H1 (cell line): ENCODE data around the gene NDUFV1. TPM values are rescaled to one million over a fixed set of nuclear protein-coding genes. Genes with fewer than 3 reads are reported as not detected.

Experiments used
- CBX5 ChIP-seq: fragments of 300-800, 300-1000 bp; sonication (generic); IDR thresholded peaks from 2 replicates; pipeline ENCODE4 v1.7.1; 2016; ENCODE audit warnings: antibody characterized with exemption, low read length, low read depth
- GABPA ChIP-seq: IDR thresholded peaks from 2 replicates; pipeline ENCODE4 v1.6.1; 2011; ENCODE audit warnings: mild to moderate bottlenecking, low read length, moderate library complexity, borderline replicate concordance; ENCODE audit not compliant: insufficient read depth
- RFX5 ChIP-seq: IDR thresholded peaks from 2 replicates; pipeline ENCODE4 v1.6.1; 2011; ENCODE audit warnings: low read depth, low read length, improper control_type of control experiment, borderline replicate concordance
- RNF2 ChIP-seq: fragments of 200-900, 300-1000 bp; sonication (generic); IDR thresholded peaks from 2 replicates; pipeline ENCODE4 v1.7.1; 2016; ENCODE audit warnings: borderline replicate concordance, low read depth, mild to moderate bottlenecking, antibody characterized with exemption, low read length; ENCODE audit not compliant: poor library complexity, severe bottlenecking; ENCODE audit errors: missing control alignments
- SP1 ChIP-seq: IDR thresholded peaks from 2 replicates; pipeline ENCODE4 v1.6.1; 2011; ENCODE audit warnings: low read depth, low read length
- SUZ12 ChIP-seq: fragments of 200-600 bp; sonication (generic); IDR thresholded peaks from 2 replicates; pipeline ENCODE4 v1.6.1; 2012; ENCODE audit warnings: mild to moderate bottlenecking, inconsistent platforms, low read length, moderate library complexity, mixed read lengths
- TBP ChIP-seq: IDR thresholded peaks from 2 replicates; pipeline ENCODE4 v1.6.1; 2011; ENCODE audit warnings: low read depth, low read length, improper control_type of control experiment
- YY1 ChIP-seq: IDR thresholded peaks from 2 replicates; pipeline ENCODE4 v1.6.1; 2011; ENCODE audit warnings: low read depth, mild to moderate bottlenecking, low read length
- polyA plus RNA-seq, 7 experiments: library from polyadenylated mRNA; depleted of rRNA in 3 of 7; stranded (reverse) in 5 of 7; unstranded in 2 of 7; fragments of >200 nt in 5 of 7; fragments of 200-250 nt in 2 of 7; gene quantifications; 1 replicate in 5 of 7; 2 replicates in 1 of 7; 4 replicates in 1 of 7; pipeline versions ENCODE4 v1.2.1 to v1.2.3, GENCODE V29; 2011 to 2013; ENCODE audit warnings: missing spikeins in 2 of 7, mixed read lengths in 2 of 7
- total RNA-seq: library from RNA; stranded (reverse); fragmentation: NEBNext Ultra II Directional; extraction: Animal tissue kit (Norgen Biotek cat#: 25700); gene quantifications from 2 replicates; pipeline ENCODE4 v1.2.1, GENCODE V29; 2021

NDUFV1 gene
- total and polyA plus RNA-seq, 2 of the 8 experiments (the other 6 are each of a cell fraction or from before 2014, with no cell fraction given) = 125 to 131 TPM

DNA sequence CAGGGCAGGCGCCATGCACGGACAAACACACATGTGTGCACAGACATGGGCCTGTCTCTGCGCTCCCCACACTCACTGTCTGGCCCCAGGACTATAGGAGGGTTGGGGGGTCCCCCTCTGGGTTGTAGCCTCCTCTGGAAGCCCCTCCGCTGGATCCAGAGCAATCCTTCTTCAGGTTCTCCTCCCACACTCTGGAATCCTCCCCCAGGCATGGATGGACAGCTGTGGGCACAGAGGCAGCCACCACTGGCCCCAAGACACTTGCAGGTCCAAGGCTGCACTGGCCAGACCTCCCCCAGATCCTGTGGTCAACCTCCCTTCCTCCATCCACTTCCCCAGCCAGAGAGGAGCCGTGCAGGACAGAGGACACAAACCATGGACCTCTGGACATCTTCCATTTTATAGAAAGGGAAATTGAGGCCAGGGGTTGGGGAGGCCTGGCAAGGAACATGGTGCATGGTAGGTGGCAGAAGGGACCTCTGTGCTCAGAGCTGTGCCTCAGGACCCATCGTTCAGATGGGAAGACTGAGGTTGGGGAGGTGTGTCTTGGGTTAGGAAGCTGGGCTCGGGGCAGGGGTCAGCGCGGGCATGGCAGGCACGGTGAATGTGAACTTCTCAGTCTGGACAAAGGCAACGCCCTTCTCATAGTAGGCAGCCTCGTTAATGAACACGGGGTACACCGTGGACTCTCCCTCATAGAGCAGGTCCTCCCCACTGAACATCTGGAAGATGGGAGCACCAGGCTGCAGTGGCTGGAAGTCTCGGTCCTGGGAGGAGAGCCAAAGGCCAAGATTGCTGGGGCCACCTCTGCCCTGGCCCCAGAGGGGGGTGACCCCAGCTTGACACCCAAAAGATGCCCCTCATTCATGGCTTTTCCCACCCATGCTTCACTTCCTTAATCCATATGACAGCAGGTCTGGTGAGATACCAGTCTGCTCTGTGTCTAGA is 35.7 kb downstream of the NDUFV1 start (continued):
- TF ChIP-seq GABPA = no peak
- no peak for TF ChIP-seq SP1
- TF ChIP-seq SUZ12 = no peak
- no peak for TF ChIP-seq RFX5
- TF ChIP-seq RNF2 = no peak
- no peak for TF ChIP-seq CBX5
- TF ChIP-seq TBP = no peak
- no peak for TF ChIP-seq YY1
